Right lobe of liver (tissue), 6 donors: ENCODE data around the gene ATG10. TPM values are rescaled to one million over a fixed set of nuclear protein-coding genes. Genes with fewer than 3 reads are reported as not detected.

Experiments
- ATAC-seq, 4 donors: fragments of 200-7000 bp; cut with Tn5 transposase; one replicate each; pipeline ENCODE4 v1.9.1; 2020; ENCODE audit warnings: mild to moderate bottlenecking in 4 of 4, moderate library complexity in 4 of 4
- DNase-seq, 3 donors: peaks; one replicate each; pipeline ENCODE4 v3.0.0-alpha.2; 2020
- H3K27ac ChIP-seq, 3 donors: fragments of 200-600 bp; one replicate each; pipeline ENCODE4 v1.8.0; 2022
- H3K27me3 ChIP-seq, 2 donors: fragments of 200-600 bp; one replicate each; pipeline ENCODE4 v1.8.0; 2022
- H3K36me3 ChIP-seq, 4 donors: fragments of 200-600 bp; sonication (generic) in 1 of 4; one replicate each; pipeline versions ENCODE4 v1.5.1 to v1.8.0; 2017 to 2022; ENCODE audit warnings: control low read depth in 1 of 4
- H3K4me1 ChIP-seq, 4 donors: fragments of 200-600 bp; sonication (generic) in 1 of 4; one replicate each; pipeline versions ENCODE4 v1.5.1 to v1.8.0; 2017 to 2022; ENCODE audit warnings: control low read depth in 1 of 4
- H3K4me3 ChIP-seq, 3 donors: fragments of 200-600 bp; one replicate each; pipeline ENCODE4 v1.8.0; 2022
- H3K9me3 ChIP-seq, 4 donors: fragments of 200-600 bp; sonication (generic) in 1 of 4; one replicate each; pipeline versions ENCODE4 v1.5.1 to v1.8.0; 2017 to 2022; ENCODE audit warnings: control low read depth in 1 of 4
- POLR2A ChIP-seq: fragments of 450-650 bp; IDR thresholded peaks from one replicate; pipeline ENCODE4 v1.6.1; 2017; ENCODE audit warnings: antibody characterized with exemption, mild to moderate bottlenecking
- WGBS: methylation state at CpG from one replicate; pipeline ENCODE4 v1.1.6; 2018; ENCODE audit warnings: low coverage, low lambda C conversion rate; ENCODE audit not compliant: insufficient coverage; ENCODE audit errors: missing lambda C conversion rate; 5-methylcytosine and 5-hydroxymethylcytosine counted together
- intact Hi-C, 2 donors: fragments of 100-400 bp; cut with DNase I; formaldehyde crosslinking; loops; one replicate each; pipeline versions ENCODE4 v1.11.2 to v1.14.1; 2022
- total RNA-seq, 6 experiments: library from RNA; depleted of rRNA in 2 of 6; stranded (reverse); fragments of >200 nt in 2 of 6; fragmentation: NEBNext Ultra II Directional in 3 of 6; extraction: Animal tissue kit (Norgen Biotek cat#: 25700) in 3 of 6; gene quantifications; one replicate each; pipeline versions ENCODE4 v1.1.0 to v1.2.4, GENCODE V29; 2016 to 2023
- TF ChIP-seq, protein P1 (sequence below), 4 donors: fragments of 200-600 bp in 3 of 4; fragments of 450-650 bp in 1 of 4; IDR thresholded peaks; one replicate each; pipeline versions ENCODE4 v1.5.1 to v1.8.0; 2016 to 2022; ENCODE audit warnings: antibody characterized with exemption in 4 of 4, mild to moderate bottlenecking in 2 of 4
- donor health status: DM: no; HTN: yes; CAD: no.
- donor health status: DM: no; HTN: no; CAD: no.
- donor health status: DM: no; HTN: no; CAD: no.
- donor health status: DM: no; HTN: yes; CAD: no.
- donor health status: DM: no; HTN: yes; CAD: no.

Gene ATG10
- total RNA-seq, 6 experiments from 2014 or later = 2.9 to 8.0 (median 4.4) TPM

DNA sequence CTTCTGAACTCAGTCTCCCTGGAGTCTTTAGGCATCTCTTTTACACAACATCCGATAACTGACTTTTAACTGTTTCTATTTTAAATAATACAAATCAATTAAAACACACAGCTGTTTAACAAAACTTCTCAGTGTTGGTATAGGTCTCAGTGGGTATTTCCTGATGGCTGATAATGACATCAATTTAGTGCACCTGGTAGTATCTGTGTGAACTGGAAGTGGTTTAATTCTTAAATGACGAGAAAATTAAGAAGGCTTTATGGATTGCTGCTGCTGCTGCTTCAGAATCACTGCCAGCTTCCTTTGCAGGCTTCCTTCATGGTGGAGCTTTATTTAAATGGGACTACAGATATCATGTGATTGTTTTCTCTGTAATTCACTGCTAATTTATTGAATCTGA is 214.0 kb downstream of the ATG10 start:
- ATAC-seq = no peak
- 70% methylated on average over 2 of the region's 2 CpGs for WGBS
- no peaks in the 10 kb centered on the region for H3K9me3 ChIP-seq
- DNase-seq = no peak
- intact Hi-C loops = no loop called here
- no peak overlapping the region for H3K27ac ChIP-seq
- no peaks in the 10 kb centered on the region for H3K4me1 ChIP-seq
- no peaks in the 10 kb centered on the region for H3K36me3 ChIP-seq
- TF ChIP-seq, protein P1, sequence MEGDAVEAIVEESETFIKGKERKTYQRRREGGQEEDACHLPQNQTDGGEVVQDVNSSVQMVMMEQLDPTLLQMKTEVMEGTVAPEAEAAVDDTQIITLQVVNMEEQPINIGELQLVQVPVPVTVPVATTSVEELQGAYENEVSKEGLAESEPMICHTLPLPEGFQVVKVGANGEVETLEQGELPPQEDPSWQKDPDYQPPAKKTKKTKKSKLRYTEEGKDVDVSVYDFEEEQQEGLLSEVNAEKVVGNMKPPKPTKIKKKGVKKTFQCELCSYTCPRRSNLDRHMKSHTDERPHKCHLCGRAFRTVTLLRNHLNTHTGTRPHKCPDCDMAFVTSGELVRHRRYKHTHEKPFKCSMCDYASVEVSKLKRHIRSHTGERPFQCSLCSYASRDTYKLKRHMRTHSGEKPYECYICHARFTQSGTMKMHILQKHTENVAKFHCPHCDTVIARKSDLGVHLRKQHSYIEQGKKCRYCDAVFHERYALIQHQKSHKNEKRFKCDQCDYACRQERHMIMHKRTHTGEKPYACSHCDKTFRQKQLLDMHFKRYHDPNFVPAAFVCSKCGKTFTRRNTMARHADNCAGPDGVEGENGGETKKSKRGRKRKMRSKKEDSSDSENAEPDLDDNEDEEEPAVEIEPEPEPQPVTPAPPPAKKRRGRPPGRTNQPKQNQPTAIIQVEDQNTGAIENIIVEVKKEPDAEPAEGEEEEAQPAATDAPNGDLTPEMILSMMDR (IDR thresholded peaks at IDR 0.05) = no peak
- no peak for TF ChIP-seq POLR2A
- H3K27me3 ChIP-seq = no peaks in the 10 kb centered on the region
- no peak overlapping the region for H3K4me3 ChIP-seq

DNA sequence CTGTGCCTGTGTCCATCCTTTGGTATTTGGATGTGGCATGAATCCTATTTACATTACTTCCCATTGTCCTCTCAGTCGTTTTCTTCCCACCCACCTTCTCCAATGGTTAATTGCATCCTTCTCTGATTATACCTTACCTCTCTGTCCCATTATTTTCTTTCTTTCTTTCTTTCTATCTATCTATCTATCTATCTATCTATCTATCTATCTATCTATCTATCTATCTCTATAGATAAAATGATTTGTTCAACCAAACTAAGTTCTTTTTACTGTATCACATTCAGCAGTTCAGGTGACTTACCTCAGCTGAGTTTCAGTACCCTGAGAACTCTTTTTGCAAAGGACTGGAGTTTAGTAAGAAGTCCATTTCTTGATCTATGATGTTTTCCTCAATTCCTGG is 225.7 kb downstream of the ATG10 start:
- Histone ChIP-seq H3K27ac (no peak overlapping the region), H3K9me3 (no peaks in the 10 kb centered on the region), H3K36me3 (no peaks in the 10 kb centered on the region), H3K27me3 (no peaks in the 10 kb centered on the region), H3K4me3 (no peak overlapping the region), H3K4me1 (no peaks in the 10 kb centered on the region)
- DNase-seq (no peak), ATAC-seq (no peak)
- 70% methylated on average over 1 of the region's 1 CpG for WGBS
- TF ChIP-seq POLR2A = no peak
- TF ChIP-seq, protein P1 (IDR thresholded peaks at IDR 0.05) = no peak
- intact Hi-C loops = no loop called here

DNA sequence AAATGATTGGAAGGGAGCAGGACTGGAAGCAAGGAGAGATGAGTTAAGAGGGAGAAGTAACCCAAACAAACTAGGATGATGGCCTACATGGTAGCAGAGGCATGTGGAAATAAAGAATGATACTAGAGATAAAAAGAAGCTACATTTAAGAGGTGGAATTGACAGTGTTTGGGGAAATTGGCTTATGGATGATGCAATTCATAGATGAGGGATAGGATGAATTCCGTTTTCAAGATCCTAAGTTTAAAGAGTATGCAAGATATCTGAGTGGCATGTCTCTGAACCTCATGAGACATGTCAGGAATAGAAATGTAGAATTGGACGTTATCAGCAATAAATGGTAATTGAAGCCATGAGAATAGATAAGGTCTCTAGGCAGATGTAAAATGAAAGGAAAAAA is 232.7 kb downstream of the ATG10 start:
- Histone ChIP-seq H3K4me3 (no peak overlapping the region), H3K4me1 (no peaks in the 10 kb centered on the region), H3K36me3 (no peaks in the 10 kb centered on the region), H3K27me3 (no peaks in the 10 kb centered on the region), H3K9me3 (no peaks in the 10 kb centered on the region), H3K27ac (no peak overlapping the region)
- intact Hi-C loops = no loop called here
- ATAC-seq (no peak), DNase-seq (no peak)
- TF ChIP-seq, protein P1 (IDR thresholded peaks at IDR 0.05) = no peak
- 88% methylated on average over 2 of the region's 2 CpGs for WGBS

DNA sequence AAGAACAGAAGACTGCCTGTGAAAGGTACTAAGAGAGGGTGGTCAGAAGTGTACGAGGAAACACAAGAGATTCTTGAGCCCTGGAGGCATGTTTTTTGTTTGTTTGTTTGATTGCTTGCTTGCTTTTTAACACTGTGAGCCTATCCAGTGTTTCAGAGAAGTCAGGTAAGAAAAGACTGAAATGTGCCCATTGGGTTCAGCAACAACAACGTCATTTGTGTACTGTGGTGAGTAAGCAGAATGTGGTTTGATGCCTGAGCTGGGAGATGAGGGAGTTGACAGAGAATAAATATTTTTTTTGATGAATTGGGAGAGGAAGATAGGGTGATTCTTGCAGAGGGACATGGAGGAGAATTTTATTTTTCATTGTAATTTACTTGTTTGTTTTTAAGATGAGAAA is 233.2 kb downstream of the ATG10 start:
- no peak for ATAC-seq
- Histone ChIP-seq H3K9me3 (no peaks in the 10 kb centered on the region), H3K4me1 (no peaks in the 10 kb centered on the region), H3K27me3 (no peaks in the 10 kb centered on the region), H3K36me3 (no peaks in the 10 kb centered on the region), H3K4me3 (no peak overlapping the region), H3K27ac (no peak overlapping the region)
- intact Hi-C loops = no loop called here
- TF ChIP-seq, protein P1 (IDR thresholded peaks at IDR 0.05) = no peak
- no peak for TF ChIP-seq POLR2A
- WGBS = 75% methylated on average over 2 of the region's 2 CpGs
- DNase-seq = no peak

DNA sequence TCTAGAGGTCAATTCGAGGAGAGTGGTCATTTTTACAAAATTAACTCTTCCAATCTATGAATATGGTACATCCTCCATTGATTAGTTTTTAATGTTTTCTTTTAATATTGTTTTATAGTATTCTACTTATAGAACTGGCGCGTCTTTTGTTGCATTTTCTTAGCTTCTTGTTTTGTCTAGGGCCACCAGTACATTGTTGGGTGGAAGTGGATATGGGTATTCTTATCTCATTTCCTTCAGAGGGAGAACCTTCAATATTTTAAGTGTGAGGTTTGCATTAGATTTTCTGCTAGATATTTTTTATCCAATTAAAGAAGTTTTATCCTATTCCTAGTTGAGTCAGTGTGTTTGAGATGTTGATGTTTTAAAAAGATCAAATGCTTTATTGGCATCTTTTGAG is 236.5 kb downstream of the ATG10 start:
- no peak for ATAC-seq
- Histone ChIP-seq H3K36me3 (no peaks in the 10 kb centered on the region), H3K27me3 (no peaks in the 10 kb centered on the region), H3K9me3 (no peaks in the 10 kb centered on the region), H3K27ac (no peak overlapping the region), H3K4me1 (no peaks in the 10 kb centered on the region), H3K4me3 (no peak overlapping the region)
- intact Hi-C loops = no loop called here
- no peak for TF ChIP-seq POLR2A
- TF ChIP-seq, protein P1 (IDR thresholded peaks at IDR 0.05) = no peak
- WGBS = 90% methylated on average over 3 of the region's 3 CpGs
- no peak for DNase-seq
